Measurements from ENCODE around the gene CACNG3.
"Not testable (repeated sequence)": the region's sequence is repeated elsewhere in the genome, so short reads cannot be mapped to it uniquely, and the experiment has no call there.

CACNG3 gene

GRCh38 chr16:24332178-24332577, 76.0 kb downstream of the CACNG3 start:
- peaks cover 0 to 4% (median 0%) of the 10 kb centered on the region in 5 experiments for H3K27me3 ChIP-seq (replicated peaks in 2 of 5; ENCODE audit: control insufficient read depth in 4 of 5, insufficient read depth in 5 of 5, low read length in 4 of 5)
- CTCF ChIA-PET, result no interaction called here
- no peak overlapping the region for H3K27ac ChIP-seq (ENCODE audit: insufficient read depth in 1 of 2, low read depth in 1 of 2, low read length in 2 of 2, poor library complexity in 1 of 2, severe bottlenecking in 2 of 2)
- 86% methylated on average over 3 of the region's 3 CpGs for WGBS (ENCODE audit: insufficient coverage)
- no peaks in the 10 kb centered on the region for H3K9me3 ChIP-seq (ENCODE audit: control extremely low read depth in 1 of 5, control insufficient read depth in 4 of 5, insufficient read depth in 2 of 5, low read depth in 1 of 5, low read length in 4 of 5)
- no peaks in the 10 kb centered on the region for H3K4me1 ChIP-seq (ENCODE audit: control extremely low read depth in 1 of 4, control insufficient read depth in 4 of 4, insufficient read depth in 4 of 4, low read length in 3 of 4)
- no peak overlapping the region for H3K4me3 ChIP-seq (ENCODE audit: control insufficient read depth in 1 of 7, extremely low read depth in 1 of 7, insufficient read depth in 4 of 7, low read depth in 2 of 7, low read length in 6 of 7)
- DNase-seq, result no peak
- POLR2A ChIA-PET, result no interaction called here
- H3K36me3 ChIP-seq (ENCODE audit: control insufficient read depth in 4 of 4, insufficient read depth in 4 of 4, low read length in 3 of 4), result no peaks in the 10 kb centered on the region

GRCh38 chr16:24332582-24333090, 76.5 kb downstream of the CACNG3 start:
- H3K27me3 ChIP-seq (replicated peaks in 2 of 5; ENCODE audit: control insufficient read depth in 4 of 5, insufficient read depth in 5 of 5, low read length in 4 of 5), result peaks cover 0 to 4% (median 0%) of the 10 kb centered on the region in 5 experiments
- H3K27ac ChIP-seq (ENCODE audit: insufficient read depth in 1 of 2, low read depth in 1 of 2, low read length in 2 of 2, poor library complexity in 1 of 2, severe bottlenecking in 2 of 2), result no peak overlapping the region
- no peaks in the 10 kb centered on the region for H3K4me1 ChIP-seq (ENCODE audit: control extremely low read depth in 1 of 4, control insufficient read depth in 4 of 4, insufficient read depth in 4 of 4, low read length in 3 of 4)
- no peak for DNase-seq
- H3K36me3 ChIP-seq (ENCODE audit: control insufficient read depth in 4 of 4, insufficient read depth in 4 of 4, low read length in 3 of 4), result no peaks in the 10 kb centered on the region
- no peak overlapping the region for H3K4me3 ChIP-seq (ENCODE audit: control insufficient read depth in 1 of 7, extremely low read depth in 1 of 7, insufficient read depth in 4 of 7, low read depth in 2 of 7, low read length in 6 of 7)
- WGBS (ENCODE audit: insufficient coverage), result 85% methylated on average over 10 of the region's 10 CpGs
- ChIA-PET CTCF (no interaction called here), POLR2A (no interaction called here)
- no peaks in the 10 kb centered on the region for H3K9me3 ChIP-seq (ENCODE audit: control extremely low read depth in 1 of 5, control insufficient read depth in 4 of 5, insufficient read depth in 2 of 5, low read depth in 1 of 5, low read length in 4 of 5)

- Histone ChIP-seq H3K27ac (ENCODE audit: insufficient read depth in 1 of 2, low read depth in 1 of 2, low read length in 2 of 2, poor library complexity in 1 of 2, severe bottlenecking in 2 of 2) (no peak overlapping the region), H3K4me1 (ENCODE audit: control extremely low read depth in 1 of 4, control insufficient read depth in 4 of 4, insufficient read depth in 4 of 4, low read length in 3 of 4) (no peaks in the 10 kb centered on the region), H3K4me3 (ENCODE audit: control insufficient read depth in 1 of 7, extremely low read depth in 1 of 7, insufficient read depth in 4 of 7, low read depth in 2 of 7, low read length in 6 of 7) (no peak overlapping the region), H3K36me3 (ENCODE audit: control insufficient read depth in 4 of 4, insufficient read depth in 4 of 4, low read length in 3 of 4) (no peaks in the 10 kb centered on the region), H3K9me3 (ENCODE audit: control extremely low read depth in 1 of 5, control insufficient read depth in 4 of 5, insufficient read depth in 2 of 5, low read depth in 1 of 5, low read length in 4 of 5) (no peaks in the 10 kb centered on the region), H3K27me3 (replicated peaks in 2 of 5; ENCODE audit: control insufficient read depth in 4 of 5, insufficient read depth in 5 of 5, low read length in 4 of 5) (peaks cover 0 to 2% (median 2%) of the 10 kb centered on the region in 5 experiments)
- 100% methylated on average over 1 of the region's 3 CpGs for WGBS (ENCODE audit: insufficient coverage)
- DNase-seq, result no peak
- ChIA-PET CTCF (no interaction called here), POLR2A (interaction anchor here (0.7 kb wide), 1 partner anchor 51 kb away, joined by 6 read pairs; no protein-coding TSS in a partner anchor)
Observed at GRCh38 chr16:24336491-24336890, 80.4 kb downstream of the CACNG3 start.

DNA sequence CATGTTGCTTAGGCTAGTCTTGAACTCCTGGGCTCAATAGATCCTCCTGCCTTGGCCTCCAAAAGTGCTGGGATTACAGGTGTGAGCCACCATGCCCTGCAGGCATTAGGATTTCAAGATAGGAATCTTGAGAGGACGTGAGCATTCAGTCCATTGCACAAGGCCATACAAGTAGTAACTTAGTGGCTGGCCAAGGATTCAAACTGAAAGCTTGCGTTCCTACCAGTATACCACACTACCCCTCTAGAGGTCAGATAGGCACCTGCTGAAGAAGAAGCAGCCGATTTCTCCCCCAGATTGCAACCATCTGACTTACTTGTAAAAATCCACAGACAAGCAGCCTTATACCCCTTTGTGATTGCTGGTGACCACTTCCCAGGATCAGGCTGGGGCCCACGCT, 80.9 kb downstream of the CACNG3 start:
- H3K27ac ChIP-seq (ENCODE audit: insufficient read depth in 1 of 2, low read depth in 1 of 2, low read length in 2 of 2, poor library complexity in 1 of 2, severe bottlenecking in 2 of 2), result no peak overlapping the region
- H3K4me1 ChIP-seq (ENCODE audit: control extremely low read depth in 1 of 4, control insufficient read depth in 4 of 4, insufficient read depth in 4 of 4, low read length in 3 of 4), result no peaks in the 10 kb centered on the region
- DNase-seq, result no peak
- WGBS (ENCODE audit: insufficient coverage), result 91% methylated on average over 4 of the region's 4 CpGs
- H3K36me3 ChIP-seq (ENCODE audit: control insufficient read depth in 4 of 4, insufficient read depth in 4 of 4, low read length in 3 of 4), result no peaks in the 10 kb centered on the region
- peaks cover 0 to 2% (median 0%) of the 10 kb centered on the region in 5 experiments for H3K27me3 ChIP-seq (replicated peaks in 2 of 5; ENCODE audit: control insufficient read depth in 4 of 5, insufficient read depth in 5 of 5, low read length in 4 of 5)
- CTCF ChIA-PET, result no interaction called here
- H3K9me3 ChIP-seq (ENCODE audit: control extremely low read depth in 1 of 5, control insufficient read depth in 4 of 5, insufficient read depth in 2 of 5, low read depth in 1 of 5, low read length in 4 of 5), result no peaks in the 10 kb centered on the region
- no peak overlapping the region for H3K4me3 ChIP-seq (ENCODE audit: control insufficient read depth in 1 of 7, extremely low read depth in 1 of 7, insufficient read depth in 4 of 7, low read depth in 2 of 7, low read length in 6 of 7)
- POLR2A ChIA-PET, result no interaction called here

DNA sequence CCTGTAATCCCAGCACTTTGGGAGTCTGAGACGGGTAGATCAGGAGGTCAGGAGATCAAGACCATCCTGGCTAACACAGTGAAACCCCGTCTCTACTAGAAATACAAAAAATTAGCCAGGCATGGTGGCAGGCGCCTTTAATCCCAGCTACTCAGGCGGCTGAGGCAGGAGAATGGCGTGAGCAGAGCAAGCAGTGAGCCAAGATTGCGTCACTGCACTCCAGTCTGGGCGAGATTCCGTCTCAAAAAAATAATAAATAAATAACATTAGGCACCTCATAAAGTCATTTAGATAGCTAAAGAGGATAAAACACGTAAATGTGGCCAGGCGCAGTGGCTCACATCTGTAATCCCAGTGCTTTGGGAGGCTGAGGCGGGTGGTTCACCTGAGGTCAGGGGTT, 87.7 kb downstream of the CACNG3 start:
- DNase-seq; H3K4me1 ChIP-seq (ENCODE audit: control extremely low read depth in 1 of 4, control insufficient read depth in 4 of 4, insufficient read depth in 4 of 4, low read length in 3 of 4); H3K9me3 ChIP-seq (ENCODE audit: control extremely low read depth in 1 of 5, control insufficient read depth in 4 of 5, insufficient read depth in 2 of 5, low read depth in 1 of 5, low read length in 4 of 5); H3K27ac ChIP-seq (ENCODE audit: insufficient read depth in 1 of 2, low read depth in 1 of 2, low read length in 2 of 2, poor library complexity in 1 of 2, severe bottlenecking in 2 of 2); H3K27me3 ChIP-seq (replicated peaks in 2 of 5; ENCODE audit: control insufficient read depth in 4 of 5, insufficient read depth in 5 of 5, low read length in 4 of 5); CTCF ChIA-PET; POLR2A ChIA-PET; H3K4me3 ChIP-seq (ENCODE audit: control insufficient read depth in 1 of 7, extremely low read depth in 1 of 7, insufficient read depth in 4 of 7, low read depth in 2 of 7, low read length in 6 of 7); H3K36me3 ChIP-seq (ENCODE audit: control insufficient read depth in 4 of 4, insufficient read depth in 4 of 4, low read length in 3 of 4): not testable (repeated sequence)
- 96% methylated on average over 4 of the region's 11 CpGs for WGBS (ENCODE audit: insufficient coverage)

GRCh38 chr16:24344784-24345183, 88.6 kb downstream of the CACNG3 start:
- Histone ChIP-seq H3K9me3 (ENCODE audit: control extremely low read depth in 1 of 5, control insufficient read depth in 4 of 5, insufficient read depth in 2 of 5, low read depth in 1 of 5, low read length in 4 of 5) (peaks cover 0 to 2% (median 0%) of the 10 kb centered on the region in 5 experiments), H3K4me3 (ENCODE audit: control insufficient read depth in 1 of 7, extremely low read depth in 1 of 7, insufficient read depth in 4 of 7, low read depth in 2 of 7, low read length in 6 of 7) (no peak overlapping the region), H3K27ac (ENCODE audit: insufficient read depth in 1 of 2, low read depth in 1 of 2, low read length in 2 of 2, poor library complexity in 1 of 2, severe bottlenecking in 2 of 2) (no peak overlapping the region), H3K4me1 (ENCODE audit: control extremely low read depth in 1 of 4, control insufficient read depth in 4 of 4, insufficient read depth in 4 of 4, low read length in 3 of 4) (no peaks in the 10 kb centered on the region), H3K27me3 (replicated peaks in 2 of 5; ENCODE audit: control insufficient read depth in 4 of 5, insufficient read depth in 5 of 5, low read length in 4 of 5) (peaks cover 0 to 11% (median 2%) of the 10 kb centered on the region in 5 experiments), H3K36me3 (ENCODE audit: control insufficient read depth in 4 of 4, insufficient read depth in 4 of 4, low read length in 3 of 4) (no peaks in the 10 kb centered on the region)
- ChIA-PET POLR2A (no interaction called here), CTCF (no interaction called here)
- no peak for DNase-seq
- WGBS (ENCODE audit: insufficient coverage), result no CpG with 5 or more reads among the region's 2 CpGs

- peaks cover 0 to 2% (median 0%) of the 10 kb centered on the region in 5 experiments for H3K9me3 ChIP-seq (ENCODE audit: control extremely low read depth in 1 of 5, control insufficient read depth in 4 of 5, insufficient read depth in 2 of 5, low read depth in 1 of 5, low read length in 4 of 5)
- POLR2A ChIA-PET, result no interaction called here
- CTCF ChIA-PET, result no interaction called here
- no peak overlapping the region for H3K4me3 ChIP-seq (ENCODE audit: control insufficient read depth in 1 of 7, extremely low read depth in 1 of 7, insufficient read depth in 4 of 7, low read depth in 2 of 7, low read length in 6 of 7)
- H3K4me1 ChIP-seq (ENCODE audit: control extremely low read depth in 1 of 4, control insufficient read depth in 4 of 4, insufficient read depth in 4 of 4, low read length in 3 of 4), result no peaks in the 10 kb centered on the region
- no peak for DNase-seq
- H3K27me3 ChIP-seq (replicated peaks in 2 of 5; ENCODE audit: control insufficient read depth in 4 of 5, insufficient read depth in 5 of 5, low read length in 4 of 5), result peaks cover 0 to 11% (median 2%) of the 10 kb centered on the region in 5 experiments
- H3K36me3 ChIP-seq (ENCODE audit: control insufficient read depth in 4 of 4, insufficient read depth in 4 of 4, low read length in 3 of 4), result no peaks in the 10 kb centered on the region
- 85% methylated on average over 3 of the region's 4 CpGs for WGBS (ENCODE audit: insufficient coverage)
- no peak overlapping the region for H3K27ac ChIP-seq (ENCODE audit: insufficient read depth in 1 of 2, low read depth in 1 of 2, low read length in 2 of 2, poor library complexity in 1 of 2, severe bottlenecking in 2 of 2)
Observed at GRCh38 chr16:24345704-24346103, 89.6 kb downstream of the CACNG3 start.

Data from common myeloid progenitor, CD34-positive (primary cell).